DOHH2 (cell line): ENCODE measurements around the gene CDC37.

Experiments
- CTCF ChIP-seq: fragments of 200-600 bp; sonication (generic); IDR thresholded peaks from one replicate; pipeline ENCODE4 v1.5.1; 2014; ENCODE audit warnings: antibody characterized with exemption, mild to moderate bottlenecking, low read depth, low read length; ENCODE audit not compliant: poor library complexity, severe bottlenecking
- EZH2phosphoT487 ChIP-seq: fragments of 200-600 bp; sonication (generic); IDR thresholded peaks from 2 replicates; pipeline ENCODE4 v1.6.1; 2017; ENCODE audit warnings: borderline replicate concordance, mild to moderate bottlenecking, antibody characterized with exemption, low read length, moderate library complexity, mixed read lengths

- TF ChIP-seq CTCF (no peak), EZH2phosphoT487 (no peak)
Observed at GRCh38 chr19:10442698-10443097, 39.4 kb upstream of the CDC37 start.
